Epithelial cell of proximal tubule (primary cell): ENCODE data around the gene APOB. TPM values are rescaled to one million over a fixed set of nuclear protein-coding genes. Genes with fewer than 3 reads are reported as not detected.
"Not testable (repeated sequence)": the region's sequence is repeated elsewhere in the genome, so short reads cannot be mapped to it uniquely, and the experiment has no call there.

Experiments
- DNase-seq: peaks from one replicate; pipeline ENCODE4 v3.0.0-alpha.2; 2011; ENCODE audit warnings: low read depth
- H3K4me3 ChIP-seq: 2 replicates; pipeline ENCODE4 v1.5.1; 2011; ENCODE audit warnings: low read depth, mild to moderate bottlenecking, low read length
- total RNA-seq: library from RNA; depleted of rRNA; stranded (reverse); fragments of >200 nt; gene quantifications from 2 replicates; pipeline ENCODE4 v1.2.3, GENCODE V29; 2015
- TF ChIP-seq, protein P1 (sequence below): conservative IDR thresholded peaks from 2 replicates; pipeline ENCODE4 v1.5.1; 2012; ENCODE audit warnings: low read depth, mild to moderate bottlenecking, low read length

Gene APOB
- total RNA-seq, 1 donor from 2014 or later: not detected

DNA sequence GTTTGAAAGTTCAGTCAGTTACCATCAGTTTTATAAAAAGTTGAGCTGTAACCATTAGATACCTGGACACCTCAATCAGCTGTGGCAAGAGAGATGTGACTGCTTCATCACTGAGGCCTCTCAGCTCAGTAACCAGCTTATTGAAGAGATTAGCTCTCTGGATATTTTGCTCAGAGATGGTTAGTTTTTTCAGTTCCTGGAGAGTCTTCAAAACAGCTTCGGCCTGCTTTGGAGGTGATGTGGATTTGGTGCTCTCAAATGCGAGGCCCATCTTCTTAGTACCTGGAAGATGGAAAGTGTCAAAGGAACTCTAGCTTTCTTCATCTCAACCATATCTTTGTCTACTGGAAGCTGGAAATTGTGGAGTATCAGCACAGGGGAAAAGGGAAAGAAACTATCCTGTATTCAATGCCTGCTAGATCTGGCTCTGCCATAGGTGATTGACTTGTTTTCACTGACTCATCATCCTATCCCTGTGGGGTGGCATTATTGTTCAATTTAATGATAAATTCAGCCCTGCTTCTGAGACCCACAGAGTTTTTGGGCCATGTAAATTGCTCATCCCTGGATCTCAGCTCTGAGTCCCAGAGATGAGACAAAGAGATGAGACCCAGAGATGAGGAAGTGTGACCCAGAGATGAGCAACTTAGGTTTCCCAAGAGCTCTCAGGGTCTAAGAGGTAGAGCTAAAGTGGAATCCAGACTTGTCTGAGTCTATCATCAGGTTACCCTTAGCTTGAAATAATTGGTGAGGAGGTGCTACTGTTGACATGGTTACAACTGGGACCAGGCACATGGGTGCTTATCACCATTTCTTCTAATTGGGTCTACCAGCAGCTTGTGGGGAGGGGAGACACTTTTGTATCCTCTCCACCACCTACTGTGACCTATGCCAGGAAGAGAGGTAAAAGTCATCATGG, 10.4 kb downstream of the APOB start:
- H3K4me3 ChIP-seq: no peak overlapping the region
- no peak for DNase-seq
- TF ChIP-seq, protein P1, sequence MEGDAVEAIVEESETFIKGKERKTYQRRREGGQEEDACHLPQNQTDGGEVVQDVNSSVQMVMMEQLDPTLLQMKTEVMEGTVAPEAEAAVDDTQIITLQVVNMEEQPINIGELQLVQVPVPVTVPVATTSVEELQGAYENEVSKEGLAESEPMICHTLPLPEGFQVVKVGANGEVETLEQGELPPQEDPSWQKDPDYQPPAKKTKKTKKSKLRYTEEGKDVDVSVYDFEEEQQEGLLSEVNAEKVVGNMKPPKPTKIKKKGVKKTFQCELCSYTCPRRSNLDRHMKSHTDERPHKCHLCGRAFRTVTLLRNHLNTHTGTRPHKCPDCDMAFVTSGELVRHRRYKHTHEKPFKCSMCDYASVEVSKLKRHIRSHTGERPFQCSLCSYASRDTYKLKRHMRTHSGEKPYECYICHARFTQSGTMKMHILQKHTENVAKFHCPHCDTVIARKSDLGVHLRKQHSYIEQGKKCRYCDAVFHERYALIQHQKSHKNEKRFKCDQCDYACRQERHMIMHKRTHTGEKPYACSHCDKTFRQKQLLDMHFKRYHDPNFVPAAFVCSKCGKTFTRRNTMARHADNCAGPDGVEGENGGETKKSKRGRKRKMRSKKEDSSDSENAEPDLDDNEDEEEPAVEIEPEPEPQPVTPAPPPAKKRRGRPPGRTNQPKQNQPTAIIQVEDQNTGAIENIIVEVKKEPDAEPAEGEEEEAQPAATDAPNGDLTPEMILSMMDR: no peak

DNA sequence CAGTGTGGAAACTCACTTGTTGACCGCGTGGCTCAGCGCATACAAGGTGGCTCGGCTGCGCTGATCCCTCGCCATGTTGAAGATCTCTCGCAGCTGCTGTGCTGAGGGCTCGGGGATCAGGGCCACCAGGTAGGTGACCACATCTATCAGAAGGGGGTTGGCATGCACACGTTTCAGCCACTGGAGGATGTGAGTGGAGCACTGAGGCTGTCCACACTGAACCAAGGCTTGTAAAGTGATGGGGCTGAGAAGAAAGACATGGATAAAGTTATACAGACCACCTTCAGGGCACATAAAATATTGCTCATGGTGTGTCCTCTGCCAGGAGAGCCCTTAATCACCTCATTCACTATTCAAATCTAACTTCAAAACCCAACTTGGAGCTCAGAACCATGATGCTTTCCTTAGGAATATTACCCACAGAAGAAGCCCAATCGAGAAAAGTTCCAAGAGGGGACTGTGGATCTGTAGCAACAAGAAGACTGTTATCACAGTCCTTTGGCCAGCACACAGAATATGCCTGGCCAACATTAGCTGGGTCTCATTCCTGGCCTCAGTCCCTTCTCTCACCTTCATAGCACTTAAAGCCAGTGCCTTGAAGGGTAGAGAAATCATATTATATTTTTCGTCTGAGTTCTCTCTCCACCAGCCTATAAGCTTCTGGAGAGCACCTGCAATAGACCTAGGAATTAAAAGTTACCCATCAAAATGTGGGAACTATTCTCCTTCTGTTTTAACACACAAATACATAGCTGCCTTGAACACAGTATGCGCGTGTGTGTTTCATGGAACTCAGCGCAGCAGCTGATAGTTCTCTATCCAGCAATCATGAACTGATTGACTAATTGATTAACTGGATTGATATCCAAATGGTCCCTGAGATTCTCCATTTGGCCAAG, 11.3 kb downstream of the APOB start:
- no peak overlapping the region for H3K4me3 ChIP-seq
- TF ChIP-seq, protein P1: no peak
- DNase-seq: no peak

DNA sequence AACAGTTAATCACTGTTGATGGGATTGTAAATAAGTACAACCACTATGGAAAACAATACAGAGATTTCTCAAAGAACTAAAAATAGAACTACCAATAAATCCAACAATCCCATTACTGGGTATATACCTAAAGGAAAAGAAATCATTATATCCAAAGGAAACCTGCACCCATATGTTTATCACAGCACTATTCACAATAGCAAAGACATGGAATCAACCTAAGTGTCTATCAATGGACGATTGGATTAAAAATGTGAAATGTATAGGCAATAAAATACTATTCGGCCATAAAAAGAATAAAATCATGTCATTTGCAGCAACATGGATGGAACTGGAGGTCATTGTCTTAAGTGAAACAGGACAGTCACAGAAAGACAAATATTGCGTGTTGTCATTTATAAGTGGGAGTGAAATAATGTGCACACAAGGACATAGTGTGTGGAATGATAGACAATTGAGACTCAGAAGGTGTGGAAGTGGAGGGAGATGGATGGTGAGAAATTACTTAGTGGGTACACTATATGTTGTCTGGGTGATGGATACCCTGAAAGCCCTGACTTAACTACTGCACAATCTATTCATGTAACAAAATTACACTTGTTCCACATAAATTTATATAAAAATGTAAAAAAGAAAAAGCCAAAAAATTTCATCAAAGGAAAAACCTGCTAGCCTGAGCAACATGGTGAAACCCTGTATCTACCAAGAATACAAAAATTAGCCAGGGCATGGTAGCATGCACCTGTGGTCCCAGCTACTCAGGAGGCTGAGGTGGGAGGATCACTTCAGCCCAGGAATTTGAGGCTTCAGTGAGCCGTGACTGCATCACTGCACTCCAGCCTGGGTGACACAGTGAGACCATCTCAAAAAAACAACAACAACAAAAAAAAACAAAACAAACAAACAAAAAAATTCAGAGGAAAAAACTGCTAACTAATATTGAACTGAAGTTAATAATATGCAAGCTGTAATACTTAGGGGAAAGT, 12.6 kb downstream of the APOB start:
- no peak for DNase-seq
- TF ChIP-seq, protein P1: no peak
- H3K4me3 ChIP-seq: no peak overlapping the region

DNA sequence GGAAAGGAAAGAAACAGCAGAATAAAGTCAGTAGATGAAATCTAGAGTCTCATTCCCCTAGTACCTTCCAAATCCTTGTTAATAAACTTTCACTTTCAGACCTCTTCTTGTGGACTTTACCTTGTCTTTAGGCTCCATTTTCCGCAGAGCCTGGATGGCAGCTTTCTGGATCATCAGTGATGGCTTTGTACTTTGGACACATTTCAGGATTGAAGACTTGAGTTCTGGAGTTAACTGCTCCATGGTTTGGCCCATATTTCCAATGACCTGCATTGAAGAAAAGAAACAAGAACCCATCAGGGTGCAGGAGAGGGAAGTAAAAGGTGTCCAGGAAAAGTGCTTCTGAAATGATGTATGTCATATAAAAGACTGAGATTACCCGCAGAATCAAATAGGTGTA, 14.4 kb downstream of the APOB start:
- TF ChIP-seq, protein P1: no peak
- no peak for DNase-seq
- no peak overlapping the region for H3K4me3 ChIP-seq

DNA sequence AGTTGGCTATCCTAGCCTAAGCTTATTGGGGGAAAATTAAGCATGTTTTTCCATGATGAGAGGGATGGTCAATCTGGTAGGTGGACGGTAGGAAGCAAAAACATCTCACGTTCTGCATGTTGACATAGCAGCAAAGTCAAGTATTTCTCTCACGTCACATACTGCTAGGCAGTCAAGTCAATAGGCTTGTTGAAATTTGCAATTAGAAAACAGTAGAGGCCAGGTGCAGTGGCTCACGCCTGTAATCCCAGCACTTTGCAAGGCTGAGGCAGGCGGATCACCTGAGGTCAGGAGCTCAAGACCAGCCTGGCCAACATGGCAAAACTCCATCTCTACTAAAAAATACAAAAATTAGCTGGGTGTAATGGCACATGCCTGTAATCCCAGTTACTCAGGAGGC, 14.9 kb downstream of the APOB start:
- H3K4me3 ChIP-seq, DNase-seq: not testable (repeated sequence)

DNA sequence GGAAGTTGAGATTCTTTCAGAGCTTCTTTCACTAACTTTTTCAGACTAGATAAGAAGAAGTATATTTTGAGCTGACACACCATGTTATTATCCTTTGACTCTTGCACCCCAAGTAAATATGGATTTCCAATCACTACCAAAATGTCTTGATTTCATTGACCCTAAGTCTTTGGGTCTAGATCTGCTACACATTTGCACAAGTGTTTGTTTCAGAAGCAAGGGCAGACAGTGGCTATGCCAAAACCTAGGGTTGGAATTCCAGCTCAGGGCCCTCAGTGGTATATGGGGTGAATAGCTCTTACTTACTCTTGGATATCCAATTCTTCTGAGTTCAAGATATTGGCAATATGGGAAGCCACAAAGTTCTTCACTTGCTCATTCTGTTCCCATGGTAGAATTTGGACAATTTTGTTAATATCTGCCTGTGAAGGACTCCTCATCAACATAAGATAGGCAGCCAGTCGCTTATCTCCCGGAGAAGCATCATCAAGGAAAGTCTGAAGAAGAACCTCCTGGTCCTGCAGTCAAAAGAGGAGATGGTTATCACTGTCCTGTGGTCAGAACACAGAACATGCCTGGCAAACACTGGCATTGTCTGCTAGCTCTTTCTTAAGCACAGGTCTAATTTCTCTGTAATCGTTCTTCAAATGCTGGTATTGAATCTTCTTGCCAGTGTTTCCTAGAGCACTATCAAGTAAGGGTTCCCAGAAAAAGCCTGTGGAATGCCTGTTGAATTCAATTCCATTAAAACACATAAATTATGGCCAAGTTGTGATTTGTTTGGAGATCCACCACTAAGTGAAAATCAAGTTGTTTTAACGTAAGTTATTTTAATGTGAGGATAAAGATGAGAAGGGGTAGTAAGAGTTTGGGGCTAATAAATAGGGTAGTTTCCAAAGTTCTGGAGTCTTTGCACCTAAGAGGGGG, 15.6 kb downstream of the APOB start:
- DNase-seq: no peak
- no peak overlapping the region for H3K4me3 ChIP-seq
- TF ChIP-seq, protein P1: no peak
